SK-N-SH (cell line): ENCODE measurements around the gene PTGFRN. TPM values are rescaled to one million over a fixed set of nuclear protein-coding genes. Genes with fewer than 3 reads are reported as not detected.

ENCODE experiments used
- CTCF ChIA-PET: fragments of 300-600, 350-600 bp; formaldehyde crosslinking; extraction: SDS; loops from one replicate; lab custom pipeline; 2021; lab: Yijun Ruan, JAX
- POLR2A ChIA-PET: fragments of 350-600 bp; sonication (Branson Sonifier 250); formaldehyde crosslinking; extraction: SDS; loops from one replicate; lab custom pipeline; 2020; ENCODE audit warnings: antibody characterized with exemption, inconsistent platforms; lab: Yijun Ruan, JAX
- DNase-seq: peaks from one replicate; pipeline ENCODE4 v3.0.0; 2012
- H2AFZ ChIP-seq: fragments of 200-600 bp; sonication (generic); 2 replicates; pipeline ENCODE4 v1.8.1; 2016; ENCODE audit warnings: antibody characterized with exemption, mild to moderate bottlenecking, low read depth
- H3F3A ChIP-seq: fragments of 200-600 bp; sonication (generic); replicated peaks from 2 replicates; pipeline ENCODE3; 2016; ENCODE audit warnings: antibody characterized with exemption, mild to moderate bottlenecking; ENCODE audit not compliant: insufficient read depth
- H3K27ac ChIP-seq, 2 experiments: fragments of 200-500 bp in 1 of 2; fragments of 200-600 bp in 1 of 2; sonication (Bioruptor generic) in 1 of 2; sonication (generic), shearing (Covaris generic) in 1 of 2; 2 replicates each; pipeline versions ENCODE4 v1.5.1 to v1.6.1; 2014 to 2016; ENCODE audit warnings: low read depth in 2 of 2, inconsistent platforms in 1 of 2, low read length in 1 of 2, mild to moderate bottlenecking in 1 of 2, mixed read lengths in 1 of 2
- H3K27me3 ChIP-seq: fragments of 200-600 bp; sonication (generic), shearing (Covaris generic); 2 replicates; pipeline ENCODE4 v1.6.1; 2016; ENCODE audit warnings: mixed run types; ENCODE audit not compliant: insufficient read depth
- H3K36me3 ChIP-seq, 2 experiments: fragments of 200-500 bp in 1 of 2; fragments of 200-600 bp in 1 of 2; sonication (Bioruptor generic) in 1 of 2; sonication (generic) in 1 of 2; replicated peaks in 1 of 2; 2 replicates each; pipeline versions ENCODE3 to v1.5.1; 2014 to 2016; ENCODE audit warnings: low read length in 1 of 2, mild to moderate bottlenecking in 1 of 2; ENCODE audit not compliant: insufficient read depth in 2 of 2, control insufficient read depth in 1 of 2
- H3K4me1 ChIP-seq, 2 experiments: fragments of 200-500 bp in 1 of 2; fragments of 200-600 bp in 1 of 2; sonication (Bioruptor generic) in 1 of 2; sonication (generic), shearing (Covaris generic) in 1 of 2; 2 replicates each; pipeline versions ENCODE4 v1.5.1 to v1.6.1; 2014 to 2016; ENCODE audit warnings: low read depth in 1 of 2, low read length in 1 of 2, mixed run types in 1 of 2; ENCODE audit not compliant: insufficient read depth in 2 of 2, control insufficient read depth in 1 of 2
- H3K4me2 ChIP-seq: fragments of 200-600 bp; sonication (generic), shearing (Covaris generic); 2 replicates; pipeline ENCODE4 v1.6.1; 2017; ENCODE audit warnings: mixed run types
- H3K4me3 ChIP-seq, 2 experiments: fragments of 200-500 bp in 1 of 2; fragments of 200-600 bp in 1 of 2; sonication (Bioruptor generic) in 1 of 2; sonication (generic), shearing (Covaris generic) in 1 of 2; 2 replicates each; pipeline versions ENCODE4 v1.5.1 to v1.8.1; 2014 to 2016; ENCODE audit warnings: low read depth in 2 of 2, inconsistent platforms in 1 of 2, low read length in 1 of 2, mild to moderate bottlenecking in 1 of 2, mixed read lengths in 1 of 2, moderate library complexity in 1 of 2
- H3K79me2 ChIP-seq: fragments of 200-600 bp; sonication (generic); 2 replicates; pipeline ENCODE4 v1.8.1; 2017; ENCODE audit warnings: mild to moderate bottlenecking; ENCODE audit not compliant: insufficient read depth
- H3K9ac ChIP-seq: fragments of 200-600 bp; sonication (generic); 2 replicates; pipeline ENCODE4 v1.6.1; 2017; ENCODE audit warnings: mixed run types
- H3K9me2 ChIP-seq: fragments of 200-600 bp; sonication (generic); 2 replicates; pipeline ENCODE4 v1.6.1; 2017; ENCODE audit warnings: mixed run types
- H3K9me3 ChIP-seq: fragments of 200-600 bp; sonication (generic); 2 replicates; pipeline ENCODE4 v1.6.1; 2017; ENCODE audit warnings: mixed run types, mild to moderate bottlenecking, moderate library complexity
- H4K20me1 ChIP-seq: fragments of 200-600 bp; sonication (generic); 2 replicates; pipeline ENCODE4 v1.6.1; 2017; ENCODE audit warnings: mild to moderate bottlenecking, mixed run types; ENCODE audit not compliant: insufficient read depth
- CHD2 ChIP-seq: fragments of 150-350 bp; IDR thresholded peaks from 2 replicates; pipeline ENCODE4 v1.6.1; 2018; ENCODE audit warnings: low read length; ENCODE audit not compliant: partially characterized antibody
- ELF1 ChIP-seq: IDR thresholded peaks from 2 replicates; pipeline ENCODE4 v1.4.0; 2012
- EZH2phosphoT487 ChIP-seq: fragments of 200-600 bp; sonication (generic); IDR thresholded peaks from 2 replicates; pipeline ENCODE4 v1.6.1; 2017; ENCODE audit warnings: low read depth, mixed run types, mild to moderate bottlenecking, antibody characterized with exemption, moderate library complexity, borderline replicate concordance
- FOSL2 ChIP-seq: IDR thresholded peaks from 2 replicates; pipeline ENCODE4 v1.4.0; 2012; ENCODE audit warnings: low read depth, mild to moderate bottlenecking, moderate library complexity, borderline replicate concordance
- FOXJ3 ChIP-seq: sonication (generic); formaldehyde crosslinking; IDR thresholded peaks from 2 replicates; pipeline ENCODE4 v1.5.1; 2020; ENCODE audit warnings: mild to moderate bottlenecking, missing genetic modification reagents
- NFIC ChIP-seq: IDR thresholded peaks from 2 replicates; pipeline ENCODE4 v1.4.0; 2012; ENCODE audit warnings: borderline replicate concordance
- RAD21 ChIP-seq: IDR thresholded peaks from 2 replicates; pipeline ENCODE4 v1.6.1; 2012; ENCODE audit warnings: mild to moderate bottlenecking, low read length
- RCOR1 ChIP-seq: fragments of 150-350 bp; IDR thresholded peaks from 2 replicates; pipeline ENCODE4 v1.6.1; 2017; ENCODE audit warnings: antibody characterized with exemption, low read length
- RFX5 ChIP-seq: IDR thresholded peaks from 2 replicates; pipeline ENCODE4 v1.6.1; 2012; ENCODE audit warnings: mild to moderate bottlenecking, improper control_type of control experiment, low read length
- SMC3 ChIP-seq: IDR thresholded peaks from 2 replicates; pipeline ENCODE4 v1.6.1; 2012; ENCODE audit warnings: low read depth, low read length, improper control_type of control experiment
- TAF1 ChIP-seq: IDR thresholded peaks from 2 replicates; pipeline ENCODE4 v1.6.1; 2012; ENCODE audit warnings: low read depth, mild to moderate bottlenecking, low read length, moderate library complexity, borderline replicate concordance
- TCF12 ChIP-seq: IDR thresholded peaks from 2 replicates; pipeline ENCODE4 v1.4.0; 2012
- WGBS: methylation state at CpG from one replicate; pipeline ENCODE4 v1.1.6; 2017; ENCODE audit warnings: low lambda C conversion rate; 5-methylcytosine and 5-hydroxymethylcytosine counted together
- polyA plus RNA-seq, 3 experiments: library from polyadenylated mRNA; depleted of rRNA; stranded (reverse); fragments of >200 nt; gene quantifications; 2 replicates each; pipeline ENCODE4 v1.2.3, GENCODE V29; 2012
- TF ChIP-seq, protein P1 (sequence below): IDR thresholded peaks from 2 replicates; pipeline ENCODE4 v1.4.0; 2012; ENCODE audit warnings: low read depth
- TF ChIP-seq, protein P2 (sequence below): IDR thresholded peaks from 2 replicates; pipeline ENCODE4; 2012
- TF ChIP-seq, protein P3 (sequence below): fragments of 200-600 bp; sonication (generic); IDR thresholded peaks from 2 replicates; pipeline ENCODE4 v1.6.1; 2017; ENCODE audit warnings: antibody characterized with exemption, mild to moderate bottlenecking, moderate library complexity
- TF ChIP-seq, protein P4 (sequence below): IDR thresholded peaks from 2 replicates; pipeline ENCODE4 v1.6.1; 2012; ENCODE audit warnings: mild to moderate bottlenecking, low read depth, low read length, moderate library complexity
- TF ChIP-seq, protein P5 (sequence below): fragments of 150-350 bp; IDR thresholded peaks from 2 replicates; pipeline ENCODE4 v1.6.1; 2016; ENCODE audit warnings: mild to moderate bottlenecking, low read depth, low read length
- TF ChIP-seq, protein P6 (sequence below): IDR thresholded peaks from 2 replicates; pipeline ENCODE4 v1.4.0; 2012; ENCODE audit warnings: low read depth, borderline replicate concordance

PTGFRN gene
- polyA plus RNA-seq, 1 of the 3 experiments (the other 2 are of a cell fraction) = 22.4 TPM

DNA sequence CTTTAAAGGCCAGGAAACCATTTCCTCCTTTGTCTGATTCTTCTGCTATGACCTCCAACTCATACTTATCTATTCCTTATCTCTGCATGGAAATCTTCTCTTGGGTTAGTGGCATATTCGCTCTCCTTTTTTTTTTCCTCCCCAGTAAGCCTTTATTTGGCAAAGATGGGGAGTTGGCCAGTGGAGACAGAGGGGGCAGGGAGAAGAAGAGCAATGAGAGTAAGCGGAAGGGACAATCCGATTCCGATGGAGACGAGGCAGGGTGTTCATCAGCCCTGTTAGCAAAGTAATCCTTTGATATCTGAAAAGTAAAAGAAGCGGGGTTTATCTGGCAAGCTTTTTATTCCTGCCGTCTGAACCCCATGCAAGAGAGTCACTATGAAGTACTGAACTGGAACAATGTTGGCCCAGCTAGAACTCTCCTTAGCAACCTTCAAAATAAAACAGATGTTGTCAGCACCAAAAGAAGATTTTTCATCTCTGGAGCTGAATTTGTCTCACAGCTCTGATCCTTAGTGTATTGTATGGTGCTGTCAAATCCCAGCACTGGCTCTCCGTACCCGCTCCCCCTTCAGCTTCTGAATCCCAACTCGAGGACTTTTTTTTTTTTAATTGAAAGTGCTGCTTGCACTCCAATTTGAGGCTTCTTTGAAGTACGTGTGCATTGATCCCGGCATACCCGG lies 40.9 kb downstream of the PTGFRN start:
- H3K4me1 ChIP-seq = peaks cover 0 to 17% of the 10 kb centered on the region in 2 experiments; a peak in 2 of 4 replicates
- CTCF ChIA-PET = interaction anchor here (0.7 to 2.0 kb wide), 7 partner anchors 10 to 225 kb away, joined by 3 to 8 read pairs (median 3); no protein-coding TSS in a partner anchor
- H3K27me3 ChIP-seq = no peaks in the 10 kb centered on the region
- H3K36me3 ChIP-seq = peaks cover 0 to 2% of the 10 kb centered on the region in 2 experiments
- H3K4me2 ChIP-seq = no peak overlapping the region
- H3K9me2 ChIP-seq = no peaks in the 10 kb centered on the region
- no peak overlapping the region for H3K4me3 ChIP-seq
- no peaks in the 10 kb centered on the region for H3K9me3 ChIP-seq
- no peaks in the 10 kb centered on the region for H3F3A ChIP-seq
- H2AFZ ChIP-seq = no peak overlapping the region
- 85% methylated on average over 13 of the region's 13 CpGs for WGBS
- TF ChIP-seq CHD2 (no peak), SMC3 (no peak), TAF1 (no peak), RFX5 (no peak), RCOR1 (no peak), FOXJ3 (CRISPR knock-in tag) (no peak), FOSL2 (no peak), RAD21 (no peak), TCF12 (no peak), ELF1 (no peak), EZH2phosphoT487 (no peak), NFIC (no peak)
- TF ChIP-seq, protein P1, sequence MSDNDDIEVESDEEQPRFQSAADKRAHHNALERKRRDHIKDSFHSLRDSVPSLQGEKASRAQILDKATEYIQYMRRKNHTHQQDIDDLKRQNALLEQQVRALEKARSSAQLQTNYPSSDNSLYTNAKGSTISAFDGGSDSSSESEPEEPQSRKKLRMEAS = no peak
- TF ChIP-seq, protein P2, sequence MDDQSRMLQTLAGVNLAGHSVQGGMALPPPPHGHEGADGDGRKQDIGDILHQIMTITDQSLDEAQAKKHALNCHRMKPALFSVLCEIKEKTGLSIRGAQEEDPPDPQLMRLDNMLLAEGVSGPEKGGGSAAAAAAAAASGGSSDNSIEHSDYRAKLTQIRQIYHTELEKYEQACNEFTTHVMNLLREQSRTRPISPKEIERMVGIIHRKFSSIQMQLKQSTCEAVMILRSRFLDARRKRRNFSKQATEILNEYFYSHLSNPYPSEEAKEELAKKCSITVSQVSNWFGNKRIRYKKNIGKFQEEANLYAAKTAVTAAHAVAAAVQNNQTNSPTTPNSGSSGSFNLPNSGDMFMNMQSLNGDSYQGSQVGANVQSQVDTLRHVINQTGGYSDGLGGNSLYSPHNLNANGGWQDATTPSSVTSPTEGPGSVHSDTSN = no peak
- TF ChIP-seq, protein P3, sequence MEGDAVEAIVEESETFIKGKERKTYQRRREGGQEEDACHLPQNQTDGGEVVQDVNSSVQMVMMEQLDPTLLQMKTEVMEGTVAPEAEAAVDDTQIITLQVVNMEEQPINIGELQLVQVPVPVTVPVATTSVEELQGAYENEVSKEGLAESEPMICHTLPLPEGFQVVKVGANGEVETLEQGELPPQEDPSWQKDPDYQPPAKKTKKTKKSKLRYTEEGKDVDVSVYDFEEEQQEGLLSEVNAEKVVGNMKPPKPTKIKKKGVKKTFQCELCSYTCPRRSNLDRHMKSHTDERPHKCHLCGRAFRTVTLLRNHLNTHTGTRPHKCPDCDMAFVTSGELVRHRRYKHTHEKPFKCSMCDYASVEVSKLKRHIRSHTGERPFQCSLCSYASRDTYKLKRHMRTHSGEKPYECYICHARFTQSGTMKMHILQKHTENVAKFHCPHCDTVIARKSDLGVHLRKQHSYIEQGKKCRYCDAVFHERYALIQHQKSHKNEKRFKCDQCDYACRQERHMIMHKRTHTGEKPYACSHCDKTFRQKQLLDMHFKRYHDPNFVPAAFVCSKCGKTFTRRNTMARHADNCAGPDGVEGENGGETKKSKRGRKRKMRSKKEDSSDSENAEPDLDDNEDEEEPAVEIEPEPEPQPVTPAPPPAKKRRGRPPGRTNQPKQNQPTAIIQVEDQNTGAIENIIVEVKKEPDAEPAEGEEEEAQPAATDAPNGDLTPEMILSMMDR = no peak
- TF ChIP-seq, protein P4, sequence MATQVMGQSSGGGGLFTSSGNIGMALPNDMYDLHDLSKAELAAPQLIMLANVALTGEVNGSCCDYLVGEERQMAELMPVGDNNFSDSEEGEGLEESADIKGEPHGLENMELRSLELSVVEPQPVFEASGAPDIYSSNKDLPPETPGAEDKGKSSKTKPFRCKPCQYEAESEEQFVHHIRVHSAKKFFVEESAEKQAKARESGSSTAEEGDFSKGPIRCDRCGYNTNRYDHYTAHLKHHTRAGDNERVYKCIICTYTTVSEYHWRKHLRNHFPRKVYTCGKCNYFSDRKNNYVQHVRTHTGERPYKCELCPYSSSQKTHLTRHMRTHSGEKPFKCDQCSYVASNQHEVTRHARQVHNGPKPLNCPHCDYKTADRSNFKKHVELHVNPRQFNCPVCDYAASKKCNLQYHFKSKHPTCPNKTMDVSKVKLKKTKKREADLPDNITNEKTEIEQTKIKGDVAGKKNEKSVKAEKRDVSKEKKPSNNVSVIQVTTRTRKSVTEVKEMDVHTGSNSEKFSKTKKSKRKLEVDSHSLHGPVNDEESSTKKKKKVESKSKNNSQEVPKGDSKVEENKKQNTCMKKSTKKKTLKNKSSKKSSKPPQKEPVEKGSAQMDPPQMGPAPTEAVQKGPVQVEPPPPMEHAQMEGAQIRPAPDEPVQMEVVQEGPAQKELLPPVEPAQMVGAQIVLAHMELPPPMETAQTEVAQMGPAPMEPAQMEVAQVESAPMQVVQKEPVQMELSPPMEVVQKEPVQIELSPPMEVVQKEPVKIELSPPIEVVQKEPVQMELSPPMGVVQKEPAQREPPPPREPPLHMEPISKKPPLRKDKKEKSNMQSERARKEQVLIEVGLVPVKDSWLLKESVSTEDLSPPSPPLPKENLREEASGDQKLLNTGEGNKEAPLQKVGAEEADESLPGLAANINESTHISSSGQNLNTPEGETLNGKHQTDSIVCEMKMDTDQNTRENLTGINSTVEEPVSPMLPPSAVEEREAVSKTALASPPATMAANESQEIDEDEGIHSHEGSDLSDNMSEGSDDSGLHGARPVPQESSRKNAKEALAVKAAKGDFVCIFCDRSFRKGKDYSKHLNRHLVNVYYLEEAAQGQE = no peak
- TF ChIP-seq, protein P5, sequence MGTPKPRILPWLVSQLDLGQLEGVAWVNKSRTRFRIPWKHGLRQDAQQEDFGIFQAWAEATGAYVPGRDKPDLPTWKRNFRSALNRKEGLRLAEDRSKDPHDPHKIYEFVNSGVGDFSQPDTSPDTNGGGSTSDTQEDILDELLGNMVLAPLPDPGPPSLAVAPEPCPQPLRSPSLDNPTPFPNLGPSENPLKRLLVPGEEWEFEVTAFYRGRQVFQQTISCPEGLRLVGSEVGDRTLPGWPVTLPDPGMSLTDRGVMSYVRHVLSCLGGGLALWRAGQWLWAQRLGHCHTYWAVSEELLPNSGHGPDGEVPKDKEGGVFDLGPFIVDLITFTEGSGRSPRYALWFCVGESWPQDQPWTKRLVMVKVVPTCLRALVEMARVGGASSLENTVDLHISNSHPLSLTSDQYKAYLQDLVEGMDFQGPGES = no peak
- TF ChIP-seq, protein P6, sequence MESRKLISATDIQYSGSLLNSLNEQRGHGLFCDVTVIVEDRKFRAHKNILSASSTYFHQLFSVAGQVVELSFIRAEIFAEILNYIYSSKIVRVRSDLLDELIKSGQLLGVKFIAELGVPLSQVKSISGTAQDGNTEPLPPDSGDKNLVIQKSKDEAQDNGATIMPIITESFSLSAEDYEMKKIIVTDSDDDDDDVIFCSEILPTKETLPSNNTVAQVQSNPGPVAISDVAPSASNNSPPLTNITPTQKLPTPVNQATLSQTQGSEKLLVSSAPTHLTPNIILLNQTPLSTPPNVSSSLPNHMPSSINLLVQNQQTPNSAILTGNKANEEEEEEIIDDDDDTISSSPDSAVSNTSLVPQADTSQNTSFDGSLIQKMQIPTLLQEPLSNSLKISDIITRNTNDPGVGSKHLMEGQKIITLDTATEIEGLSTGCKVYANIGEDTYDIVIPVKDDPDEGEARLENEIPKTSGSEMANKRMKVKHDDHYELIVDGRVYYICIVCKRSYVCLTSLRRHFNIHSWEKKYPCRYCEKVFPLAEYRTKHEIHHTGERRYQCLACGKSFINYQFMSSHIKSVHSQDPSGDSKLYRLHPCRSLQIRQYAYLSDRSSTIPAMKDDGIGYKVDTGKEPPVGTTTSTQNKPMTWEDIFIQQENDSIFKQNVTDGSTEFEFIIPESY = no peak
- no peaks in the 10 kb centered on the region for H3K79me2 ChIP-seq
- H4K20me1 ChIP-seq = no peaks in the 10 kb centered on the region
- POLR2A ChIA-PET = no interaction called here
- H3K27ac ChIP-seq = no peak overlapping the region
- no peak for DNase-seq
- H3K9ac ChIP-seq = no peak overlapping the region
